Middle frontal gyrus (tissue), 1 donor: ENCODE measurements around the gene RALGAPB.
"Not testable (repeated sequence)": the region's sequence is repeated elsewhere in the genome, so short reads cannot be mapped to it uniquely, and the experiment has no call there.

ENCODE experiments used
- DNase-seq: peaks from one replicate; pipeline ENCODE4 v3.0.0-alpha.2; 2015; ENCODE audit warnings: low spot score; ENCODE audit errors: extremely low spot score

Gene RALGAPB

DNA sequence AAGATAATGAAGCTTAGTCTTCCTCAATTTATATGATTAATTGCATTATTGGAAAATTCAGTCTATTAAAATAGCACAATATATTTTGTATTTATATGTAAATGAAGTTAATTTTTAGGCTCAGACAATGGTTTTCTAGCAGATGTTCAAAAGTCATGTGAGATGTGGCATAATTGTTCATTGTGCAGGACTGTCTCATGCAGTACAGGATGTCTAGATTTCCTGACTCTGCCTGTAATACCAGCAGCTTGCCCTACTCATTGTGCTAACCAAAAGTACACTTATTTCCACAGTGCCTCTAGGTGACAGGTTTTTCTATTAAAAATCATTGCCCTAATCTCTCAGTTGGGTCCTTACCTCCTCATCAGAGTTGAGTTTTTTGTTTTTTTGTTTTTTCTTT is 12.4 kb downstream of the RALGAPB start:
- DNase-seq, result no peak

DNA sequence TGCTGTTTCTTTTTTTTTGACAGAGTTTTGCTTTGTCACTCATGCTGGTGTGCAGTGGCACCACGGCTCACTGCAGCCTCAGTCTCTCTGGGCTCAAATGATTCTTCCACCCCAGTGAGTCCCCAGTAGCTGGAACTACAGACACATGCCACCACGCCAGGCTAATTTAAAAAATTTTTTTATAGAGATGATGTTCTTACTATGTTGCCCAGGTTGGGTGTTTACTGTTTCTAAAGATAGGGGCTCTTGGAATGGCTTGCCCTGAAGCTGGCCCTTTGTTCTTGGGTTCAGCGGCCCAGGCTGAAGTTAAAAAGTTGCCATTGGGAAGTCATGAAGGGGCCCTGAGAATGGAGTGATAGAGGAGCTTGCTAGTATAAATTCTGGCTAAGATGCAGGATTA is 16.5 kb downstream of the RALGAPB start:
- DNase-seq, result no peak

DNA sequence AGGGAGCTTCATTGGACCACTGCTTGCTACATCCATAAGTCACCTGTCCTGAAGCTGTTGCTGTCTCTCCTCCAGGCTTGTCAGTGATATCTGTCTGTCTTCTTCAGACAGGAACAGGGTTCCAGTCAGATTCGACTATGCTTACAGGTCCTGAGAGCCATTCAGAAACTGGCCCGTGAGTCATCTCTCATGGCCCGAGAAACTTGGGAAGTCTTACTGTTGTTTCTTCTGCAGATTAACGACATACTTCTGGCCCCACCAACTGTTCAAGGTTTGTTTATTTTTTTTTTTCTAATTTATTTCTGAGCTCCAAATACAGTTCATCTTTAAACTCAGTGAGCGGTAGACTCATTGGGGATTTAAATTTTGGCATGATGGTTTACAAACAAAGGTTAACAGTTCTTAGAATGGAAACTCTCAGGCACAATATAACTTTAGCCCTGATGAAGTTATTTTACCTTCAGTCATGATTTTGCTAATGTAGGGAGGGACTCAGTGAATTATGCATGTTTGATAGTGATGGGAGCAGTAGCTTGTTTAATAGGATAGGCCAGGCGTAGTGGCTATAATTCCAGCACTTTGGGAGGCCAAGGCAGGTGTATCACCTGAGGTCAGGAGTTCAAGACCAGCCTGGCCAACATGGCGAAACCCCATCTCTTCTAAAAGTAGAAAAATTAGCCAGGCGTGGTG is 24.7 kb downstream of the RALGAPB start:
- no peak for DNase-seq

DNA sequence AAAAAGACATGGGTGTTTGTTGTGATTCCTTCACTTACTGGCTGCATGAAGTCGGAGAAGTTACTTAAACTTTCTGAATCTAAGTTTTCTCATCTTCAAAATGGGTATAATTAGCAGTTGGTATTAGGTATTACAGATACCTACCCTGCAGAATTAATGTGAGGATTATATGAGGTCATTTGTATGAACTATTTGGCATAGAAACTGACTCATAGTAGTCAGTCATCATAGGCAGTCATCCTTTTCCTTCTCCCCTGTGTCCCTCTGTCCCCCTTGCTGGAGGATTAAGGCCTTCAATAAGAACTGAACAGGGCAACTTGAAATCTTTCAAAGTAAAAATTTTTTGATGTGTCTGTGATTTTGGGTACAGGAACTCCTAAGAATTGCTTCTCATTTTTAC is 26.3 kb downstream of the RALGAPB start:
- DNase-seq, result no peak

DNA sequence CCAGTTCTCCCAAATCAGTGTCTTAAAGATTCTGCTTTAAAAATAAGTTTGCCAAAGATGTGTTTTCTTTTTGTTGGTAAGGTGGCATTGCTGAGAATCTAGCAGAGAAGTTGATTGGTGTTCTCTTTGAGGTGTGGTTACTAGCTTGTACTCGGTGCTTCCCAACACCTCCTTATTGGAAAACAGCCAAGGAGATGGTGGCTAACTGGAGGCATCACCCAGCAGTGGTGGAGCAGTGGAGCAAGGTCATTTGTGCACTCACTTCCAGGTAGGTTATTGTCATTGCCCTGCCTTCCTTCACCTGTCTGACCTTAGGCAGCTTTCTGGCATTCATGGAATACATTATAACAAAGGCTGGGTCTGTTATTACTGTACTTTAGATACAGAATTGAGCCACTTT is 26.7 kb downstream of the RALGAPB start:
- no peak for DNase-seq

- DNase-seq, result no peak
Measured at GRCh38 chr20:38501858-38502436, 29.3 kb downstream of the RALGAPB start.

GRCh38 chr20:38504368-38505090 is 31.9 kb downstream of the RALGAPB start:
- no peak for DNase-seq

GRCh38 chr20:38505091-38505455 is 32.4 kb downstream of the RALGAPB start:
- DNase-seq, result no peak

DNA sequence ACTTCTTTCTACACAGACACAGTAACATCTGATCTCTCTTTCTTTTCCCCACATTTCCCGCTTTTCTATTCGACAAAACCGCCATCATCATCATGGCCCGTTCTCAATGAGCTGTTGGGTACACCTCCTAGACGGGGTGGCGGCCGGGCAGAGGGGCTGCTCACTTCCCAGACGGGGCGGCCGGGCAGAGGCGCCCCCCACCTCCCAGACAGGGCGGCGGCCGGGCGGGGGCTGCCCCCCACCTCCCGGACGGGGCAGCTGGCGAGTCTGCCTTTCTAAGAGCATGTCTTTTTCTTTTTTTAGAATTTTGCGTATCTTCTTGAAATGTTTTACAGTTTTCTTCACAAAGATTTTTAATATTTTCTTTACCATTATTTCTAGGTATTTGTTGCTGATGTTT is 39.1 kb downstream of the RALGAPB start:
- DNase-seq, result not testable (repeated sequence)

DNA sequence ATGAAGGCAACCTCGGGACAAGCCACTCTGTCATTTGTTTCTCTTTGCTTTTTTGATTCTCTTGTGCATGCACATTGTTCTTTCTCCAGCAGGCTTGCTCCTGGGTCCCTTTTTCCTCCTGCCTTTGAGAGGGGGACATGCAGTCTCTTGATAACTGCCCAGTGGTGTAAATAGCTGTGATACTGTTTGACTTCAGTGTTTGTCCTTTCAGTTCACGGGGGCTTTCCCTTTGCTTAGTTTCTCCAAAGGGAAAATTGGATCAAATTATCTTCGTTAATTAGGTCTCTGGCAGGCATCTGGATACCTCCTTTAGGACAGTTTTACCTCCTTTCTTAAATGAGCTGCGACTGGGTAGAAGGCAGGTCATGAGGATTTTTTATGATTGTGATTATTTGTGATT is 41.5 kb downstream of the RALGAPB start:
- DNase-seq, result no peak

GRCh38 chr20:38514947-38515346 is 42.3 kb downstream of the RALGAPB start:
- no peak for DNase-seq

DNA sequence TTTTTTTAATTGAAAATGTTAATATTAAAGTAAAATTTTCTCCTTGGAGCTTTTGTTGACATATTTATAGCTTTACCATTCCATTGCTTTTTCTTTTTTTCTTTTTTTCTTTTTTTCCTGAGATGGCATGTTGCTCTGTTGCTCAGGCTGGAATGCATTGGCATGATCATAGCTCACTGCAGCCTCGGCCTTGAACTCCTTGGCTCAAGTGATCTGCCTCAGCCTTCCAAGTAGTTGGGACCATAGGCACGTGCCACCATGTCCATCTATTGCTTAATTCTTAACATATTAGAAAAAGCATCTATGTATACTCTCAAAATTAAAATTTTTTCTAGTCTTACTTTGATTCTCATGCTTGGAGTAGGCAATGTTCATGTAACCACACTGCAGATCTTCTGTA is 43.0 kb downstream of the RALGAPB start:
- DNase-seq, result no peak

DNA sequence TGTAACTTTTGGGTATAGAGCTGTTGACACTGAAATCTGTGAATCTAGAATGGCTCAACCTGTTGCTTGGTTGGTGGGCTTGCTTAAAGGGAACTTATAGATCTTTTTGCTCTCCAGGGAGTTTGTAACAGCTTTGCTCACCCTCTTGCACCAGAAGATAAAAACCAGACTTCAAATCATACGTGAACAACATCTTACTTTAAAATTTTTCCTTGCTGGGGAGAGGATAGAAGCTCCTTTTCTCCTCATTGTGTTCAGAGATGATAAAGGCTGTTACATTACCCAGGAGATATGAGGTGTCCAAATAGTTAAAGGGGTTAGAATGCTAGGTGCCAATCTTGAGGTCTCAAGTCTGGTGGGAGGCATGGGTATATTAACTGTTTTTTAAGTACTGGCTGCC is 46.8 kb downstream of the RALGAPB start:
- DNase-seq, result no peak

DNA sequence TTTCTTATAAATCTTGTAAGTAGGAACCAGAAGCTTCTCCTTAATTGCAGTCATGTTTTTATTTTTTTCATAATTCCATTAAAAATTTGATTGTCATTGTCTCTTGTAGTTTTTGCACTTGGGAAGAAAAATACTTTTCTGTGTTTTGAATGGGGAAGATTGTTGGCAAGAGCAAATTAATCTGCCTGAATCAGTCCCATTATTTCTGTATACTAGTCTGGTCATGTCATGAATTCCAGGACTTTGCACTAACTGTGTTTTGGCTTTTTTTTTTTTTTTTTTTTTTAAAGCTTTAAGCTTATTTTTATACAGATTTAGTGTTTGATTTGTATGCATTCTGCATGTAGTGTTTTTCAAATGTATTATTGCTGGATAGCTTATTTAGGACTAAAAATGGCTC is 47.6 kb downstream of the RALGAPB start:
- DNase-seq, result no peak

DNA sequence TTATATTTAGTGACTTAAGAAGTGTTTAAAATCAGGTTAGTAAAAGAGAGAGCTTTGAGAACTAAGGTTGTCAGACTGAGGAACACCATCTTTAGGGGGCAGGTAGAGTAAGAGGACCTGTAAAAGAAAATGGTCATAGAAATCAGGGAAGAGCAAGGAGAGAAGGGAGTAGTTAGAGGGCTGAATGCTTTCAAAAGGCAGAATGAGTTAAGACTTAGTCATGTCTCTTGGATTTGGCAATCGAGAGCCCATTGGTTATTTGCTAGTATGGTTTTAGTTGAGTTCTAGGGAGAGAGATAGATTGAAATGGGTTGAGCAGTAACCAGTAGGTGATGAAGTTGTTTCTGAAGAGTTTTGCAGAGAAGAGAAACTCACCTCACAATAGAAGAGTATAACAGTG is 51.1 kb downstream of the RALGAPB start:
- no peak for DNase-seq

DNA sequence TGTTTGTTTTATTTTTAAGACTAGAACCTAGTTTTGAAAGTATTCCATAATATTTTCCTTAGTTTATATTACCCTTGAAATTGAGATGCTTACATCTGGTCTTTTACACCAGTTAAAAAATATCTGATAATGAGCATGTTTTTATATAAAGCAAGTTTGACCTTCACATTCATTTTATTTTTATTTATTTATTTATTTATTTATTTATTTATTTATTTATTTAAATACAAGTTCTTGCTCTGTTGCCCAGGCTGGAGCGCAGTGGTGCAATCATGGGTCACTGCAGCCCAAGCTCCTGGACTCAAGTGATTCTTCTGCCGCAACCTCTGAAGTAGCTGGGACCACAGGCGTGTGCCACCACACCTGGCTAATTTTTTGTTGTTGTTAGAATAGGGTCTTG is 55.5 kb downstream of the RALGAPB start:
- no peak for DNase-seq

DNA sequence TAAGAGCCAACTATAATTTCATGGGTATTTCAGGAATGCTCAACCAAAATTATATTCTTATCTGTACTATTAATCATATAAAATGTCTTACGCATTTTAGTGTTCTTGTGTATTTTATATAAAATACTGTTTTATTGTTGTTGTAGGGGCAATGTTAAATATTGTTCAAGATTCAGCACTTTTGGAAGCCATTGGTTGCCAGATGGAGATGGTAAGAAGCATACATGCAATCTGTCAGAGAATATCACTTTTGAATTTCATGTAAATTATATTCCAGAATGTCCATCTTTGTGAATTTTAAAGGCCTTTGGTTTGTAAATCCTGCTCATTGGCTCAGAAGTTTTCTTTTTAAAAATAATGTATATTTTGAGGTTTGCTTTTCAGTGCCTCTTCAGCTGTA is 58.4 kb downstream of the RALGAPB start:
- DNase-seq, result no peak

GRCh38 chr20:38534756-38535155 is 62.1 kb downstream of the RALGAPB start:
- DNase-seq, result no peak

DNA sequence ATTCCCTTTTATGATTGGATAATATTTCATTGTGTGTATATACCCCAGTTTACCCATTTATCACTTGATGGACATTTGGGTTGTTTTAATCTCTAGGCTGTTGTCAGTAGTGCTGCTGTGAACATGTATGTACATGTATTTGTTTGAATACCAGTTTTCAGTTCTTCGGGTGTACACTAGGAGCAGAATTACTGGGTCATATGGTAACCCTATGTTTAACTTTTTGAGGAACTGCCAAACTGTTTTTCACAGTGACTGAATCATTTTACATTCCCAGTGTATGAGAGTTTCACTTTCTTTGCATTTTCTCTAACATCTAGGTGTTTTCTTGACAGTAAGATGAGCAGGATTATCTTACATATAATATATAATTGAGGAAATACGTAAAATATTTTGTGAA is 63.7 kb downstream of the RALGAPB start:
- no peak for DNase-seq

DNA sequence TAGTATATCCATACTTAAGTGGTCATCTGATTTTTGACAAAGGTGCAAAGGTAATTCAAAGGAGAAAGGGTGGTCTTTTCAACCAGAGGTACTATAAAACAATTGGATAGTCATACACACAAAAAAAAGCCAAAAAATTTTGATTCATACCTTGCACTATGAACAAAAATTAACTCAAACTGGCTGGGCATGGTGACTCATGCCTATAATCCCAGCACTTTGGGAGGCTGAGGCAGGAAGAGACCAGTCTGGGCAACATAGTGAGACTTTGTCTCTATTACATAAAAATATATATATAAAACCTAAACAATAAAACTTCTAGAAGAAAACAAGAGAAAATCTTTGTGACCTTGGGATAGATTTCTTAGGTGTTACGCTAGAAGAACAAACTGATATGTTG is 64.5 kb downstream of the RALGAPB start:
- no peak for DNase-seq

DNA sequence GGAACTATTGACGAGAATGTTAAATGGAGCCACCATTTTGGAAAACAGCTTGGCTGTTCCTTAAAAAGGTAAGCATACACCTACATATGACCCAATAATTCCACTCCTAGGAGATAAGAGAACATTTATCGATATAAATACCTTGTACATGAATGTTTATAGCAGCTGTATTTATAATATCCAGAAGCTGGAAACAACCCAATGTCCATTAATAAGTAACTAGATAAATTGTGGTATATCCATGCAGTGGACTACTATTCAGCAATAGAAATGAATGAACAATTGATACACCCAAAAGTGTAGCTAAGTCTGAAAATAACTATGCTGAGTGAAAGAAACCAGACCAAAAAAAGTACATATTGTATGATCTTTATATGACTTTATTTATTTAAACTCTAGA is 66.1 kb downstream of the RALGAPB start:
- no peak for DNase-seq

- no peak for DNase-seq
Measured at GRCh38 chr20:38543014-38543906, 70.6 kb downstream of the RALGAPB start.
